ENCODE measurements around the gene RAPGEF4.

The RAPGEF4 gene

GRCh38 chr2:172991031-172991430 lies 255.4 kb downstream of the RAPGEF4 start:
- no peak overlapping the region for H3K4me3 ChIP-seq (ENCODE audit: low read depth, low read length)
- in situ Hi-C loops (cut with HindIII; ENCODE audit: low sequenced_read_pairs): no loop called here
- no peak for TF ChIP-seq CTCF (IDR thresholded peaks at IDR 0.05; ENCODE audit: low read depth, low read length)
- no peak for DNase-seq (ENCODE audit: low read depth, low spot score)

- in situ Hi-C loops (cut with HindIII; ENCODE audit: low sequenced_read_pairs): no loop called here
- TF ChIP-seq CTCF (IDR thresholded peaks at IDR 0.05; ENCODE audit: low read depth, low read length): no peak
- DNase-seq (ENCODE audit: low read depth, low spot score): no peak
- H3K4me3 ChIP-seq (ENCODE audit: low read depth, low read length): no peak overlapping the region
Measured at GRCh38 chr2:172993139-172993538, 257.5 kb downstream of the RAPGEF4 start.

GRCh38 chr2:172993931-172994717 lies 258.5 kb downstream of the RAPGEF4 start:
- in situ Hi-C loops (cut with HindIII; ENCODE audit: low sequenced_read_pairs): no loop called here
- DNase-seq (ENCODE audit: low read depth, low spot score): no peak
- no peak overlapping the region for H3K4me3 ChIP-seq (ENCODE audit: low read depth, low read length)
- TF ChIP-seq CTCF (IDR thresholded peaks at IDR 0.05; ENCODE audit: low read depth, low read length): no peak

GRCh38 chr2:172994864-172995263 lies 259.2 kb downstream of the RAPGEF4 start:
- TF ChIP-seq CTCF (IDR thresholded peaks at IDR 0.05; ENCODE audit: low read depth, low read length): no peak
- in situ Hi-C loops (cut with HindIII; ENCODE audit: low sequenced_read_pairs): no loop called here

GRCh38 chr2:172995323-172996244 lies 259.9 kb downstream of the RAPGEF4 start:
- peak; percentile 53 for TF ChIP-seq CTCF (IDR thresholded peaks at IDR 0.05; ENCODE audit: low read depth, low read length)
- H3K4me3 ChIP-seq (ENCODE audit: low read depth, low read length): no peak overlapping the region
- in situ Hi-C loops (cut with HindIII; ENCODE audit: low sequenced_read_pairs): no loop called here
- peak; percentile 78 for DNase-seq (ENCODE audit: low read depth, low spot score)

More at GRCh38 chr2:172994864-172995263, 259.2 kb downstream of the RAPGEF4 start:
- DNase-seq (ENCODE audit: low read depth, low spot score): no peak
- H3K4me3 ChIP-seq (ENCODE audit: low read depth, low read length): no peak overlapping the region

- H3K4me3 ChIP-seq (ENCODE audit: low read depth, low read length): no peak overlapping the region
- TF ChIP-seq CTCF (IDR thresholded peaks at IDR 0.05; ENCODE audit: low read depth, low read length): no peak
- in situ Hi-C loops (cut with HindIII; ENCODE audit: low sequenced_read_pairs): no loop called here
- DNase-seq (ENCODE audit: low read depth, low spot score): no peak
Measured at GRCh38 chr2:172996387-172996961, 260.8 kb downstream of the RAPGEF4 start.
